Inflammatory macrophage treated with lipopolysaccharide for 4 hours (primary cell): ENCODE data around the gene KIF19.
"Not testable (repeated sequence)": the region's sequence is repeated elsewhere in the genome, so short reads cannot be mapped to it uniquely, and the experiment has no call there.

ENCODE experiments used
- DNase-seq: peaks from one replicate; pipeline ENCODE4 v3.0.0-alpha.2; 2020

Gene KIF19

GRCh38 chr17:74325743-74326379, at the start of gene KIF19:
KIF19 (plus strand) TSS chr17:74326226; CDS start chr17:74326350, 124 bp downstream.
- DNase-seq = peak; percentile 30

GRCh38 chr17:74276541-74277009, 49.5 kb upstream of the KIF19 start:
- DNase-seq = peak; percentile 93

DNA sequence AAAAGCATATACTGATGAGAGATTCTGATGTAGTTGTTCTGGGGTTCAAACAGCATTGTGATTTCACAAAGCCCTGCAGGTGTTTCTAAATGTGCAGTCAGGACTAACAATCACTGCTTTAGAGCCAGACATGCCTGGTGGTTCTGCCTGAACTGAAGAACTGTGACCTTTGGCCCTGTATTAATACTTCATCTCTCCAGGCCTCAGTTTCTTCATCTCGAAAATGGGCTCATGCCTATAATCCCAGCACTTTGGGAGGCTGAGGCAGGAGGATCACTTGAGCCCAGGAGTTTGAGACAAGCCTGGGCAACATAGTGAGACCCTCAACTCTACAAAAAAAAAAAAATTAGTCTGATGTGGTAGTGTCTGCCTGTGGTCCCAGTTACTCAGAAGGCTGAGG, 48.1 kb upstream of the KIF19 start:
- no peak for DNase-seq

DNA sequence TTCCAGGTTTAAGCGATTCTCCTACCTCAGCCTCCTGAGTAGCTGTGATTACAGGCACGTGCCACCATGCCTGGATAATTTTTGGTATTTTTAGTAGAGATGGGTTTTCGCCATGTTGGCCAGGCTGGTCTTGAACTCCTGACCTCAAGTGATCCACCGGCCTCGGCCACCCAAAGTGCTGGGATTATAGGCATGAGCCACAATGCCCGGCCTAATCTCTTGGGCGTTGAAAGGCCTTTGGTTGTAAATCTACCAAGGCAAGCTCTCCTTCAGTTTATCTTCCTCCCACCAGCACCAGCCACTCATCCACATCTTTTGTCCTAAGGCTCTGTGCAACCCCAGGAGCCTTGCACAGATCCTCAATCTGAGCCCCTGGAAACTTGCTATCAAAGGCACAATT, 46.4 kb upstream of the KIF19 start:
- DNase-seq = not testable (repeated sequence)

DNA sequence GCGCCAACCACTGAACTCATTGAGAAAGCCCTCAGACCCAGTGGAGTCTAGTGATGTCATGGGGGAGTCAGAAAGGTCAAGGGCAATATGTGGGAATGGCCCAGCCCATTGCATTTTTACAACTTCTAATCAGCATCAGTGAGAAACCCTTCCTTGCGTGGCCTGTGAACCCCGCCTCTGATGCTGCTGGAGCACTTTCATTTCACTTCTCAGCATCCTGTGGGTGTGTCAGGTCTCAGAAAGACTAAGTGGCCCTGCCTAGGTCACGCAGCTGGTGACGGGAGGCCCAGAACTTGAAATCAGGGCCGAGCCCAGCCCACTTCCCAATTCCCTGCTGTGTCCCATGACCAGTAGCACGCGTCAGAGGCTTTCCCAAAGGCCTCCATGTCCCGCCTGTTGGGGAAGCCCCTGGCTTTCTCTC, 45.9 kb upstream of the KIF19 start:
- peak; percentile 97 for DNase-seq

- no peak for DNase-seq
Measured at GRCh38 chr17:74281799-74282198, 44.2 kb upstream of the KIF19 start.

- not testable (repeated sequence) for DNase-seq
Measured at GRCh38 chr17:74282274-74282586, 43.8 kb upstream of the KIF19 start.

GRCh38 chr17:74282587-74283370, 43.2 kb upstream of the KIF19 start:
- peak; percentile 97 for DNase-seq

- no peak for DNase-seq
Measured at GRCh38 chr17:74283371-74283673, 42.7 kb upstream of the KIF19 start.

DNA sequence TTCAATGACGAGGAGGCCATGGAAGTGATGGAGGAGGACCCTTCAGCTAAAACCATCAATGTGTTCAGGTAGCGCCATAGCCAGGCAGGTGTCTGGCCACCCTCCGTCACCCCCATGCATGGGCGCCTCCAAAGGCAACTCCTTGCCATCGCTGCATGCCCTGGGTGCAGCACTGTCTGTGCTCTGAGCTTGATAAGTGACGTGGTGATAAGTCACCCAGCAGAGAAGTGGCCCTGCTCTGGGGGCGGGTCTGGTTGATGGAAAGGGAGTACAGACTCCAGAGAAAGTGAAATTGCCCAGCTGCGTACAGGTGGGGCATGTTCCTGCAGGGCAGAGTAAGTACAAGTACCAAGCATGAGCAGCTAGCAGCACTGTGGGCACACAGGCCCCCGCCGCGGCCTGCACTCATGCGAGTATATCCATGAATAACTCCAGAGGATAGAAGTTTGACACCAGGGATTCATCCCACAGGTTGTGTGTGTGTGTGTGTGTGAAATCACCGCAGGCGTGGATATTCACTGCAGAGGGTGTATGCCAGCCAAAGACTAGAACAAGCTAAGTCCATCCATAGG, 38.9 kb upstream of the KIF19 start:
- no peak for DNase-seq

DNA sequence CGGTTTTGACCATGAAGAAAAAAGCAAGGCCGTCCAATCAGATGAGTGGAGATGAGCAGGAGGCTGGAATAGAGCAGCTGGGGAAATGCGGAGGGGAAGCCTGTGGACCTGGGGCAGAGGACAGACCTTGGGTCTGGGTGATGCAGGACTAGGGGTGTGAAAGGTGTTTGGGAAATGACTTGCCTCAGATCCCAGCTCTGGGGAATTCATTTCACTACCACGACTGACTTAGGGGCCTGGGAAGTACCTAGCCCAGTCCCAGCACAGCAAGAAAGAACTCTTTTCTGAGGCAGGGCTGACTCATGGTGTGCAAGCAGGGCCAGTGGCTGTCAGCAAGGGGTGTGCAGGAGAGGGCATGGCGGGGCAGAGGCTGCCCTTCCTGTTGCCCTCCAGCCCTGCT, 37.2 kb upstream of the KIF19 start:
- DNase-seq = peak; percentile 44

DNA sequence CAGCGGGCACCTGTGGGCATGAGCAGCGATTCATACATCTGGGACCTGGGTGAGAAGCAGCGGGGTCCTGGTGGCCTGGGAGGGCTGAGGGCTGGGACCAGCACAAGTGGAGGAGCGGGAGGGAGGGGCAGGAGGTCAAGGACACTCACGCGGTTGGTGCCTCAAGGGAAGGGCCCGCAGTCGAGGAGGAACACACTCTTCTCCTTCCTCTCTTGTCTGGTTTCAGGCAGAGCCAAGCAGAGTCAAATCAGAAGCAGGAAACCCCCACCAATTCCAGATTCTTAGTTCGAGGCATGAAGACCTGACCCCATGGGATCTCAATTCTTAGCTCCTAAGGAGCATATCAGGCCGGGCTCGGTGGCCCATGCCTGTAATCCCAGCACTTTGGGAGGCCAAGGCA, 36.3 kb upstream of the KIF19 start:
- DNase-seq = peak; percentile 56

GRCh38 chr17:74290340-74290739, 35.7 kb upstream of the KIF19 start:
- DNase-seq = no peak

DNA sequence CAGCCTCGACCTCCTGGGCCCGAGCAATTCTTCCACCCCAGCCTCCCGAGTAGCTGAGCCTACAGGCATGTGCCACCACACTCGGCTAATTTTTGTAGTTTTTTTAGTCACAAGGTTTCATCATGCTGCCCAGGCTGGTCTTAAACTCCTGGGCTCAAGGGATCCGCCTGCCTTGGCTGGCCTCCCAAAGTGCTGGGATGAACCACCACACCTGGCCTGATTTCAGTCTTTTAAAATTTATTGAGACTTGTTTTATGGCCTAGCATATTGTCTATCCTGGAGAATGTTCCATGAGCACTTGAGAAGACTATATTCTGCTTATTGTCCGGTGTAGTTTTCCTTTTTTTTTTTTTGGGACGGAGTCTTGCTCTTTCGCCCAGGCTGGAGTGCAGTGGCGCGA, 33.5 kb upstream of the KIF19 start:
- no peak for DNase-seq

GRCh38 chr17:74295625-74296547, 30.1 kb upstream of the KIF19 start:
- no peak for DNase-seq

- peak; percentile 74 for DNase-seq
Measured at GRCh38 chr17:74296548-74296936, 29.5 kb upstream of the KIF19 start.

- DNase-seq = no peak
Measured at GRCh38 chr17:74297941-74298340, 28.1 kb upstream of the KIF19 start.

GRCh38 chr17:74298778-74299177, 27.2 kb upstream of the KIF19 start:
- no peak for DNase-seq

DNA sequence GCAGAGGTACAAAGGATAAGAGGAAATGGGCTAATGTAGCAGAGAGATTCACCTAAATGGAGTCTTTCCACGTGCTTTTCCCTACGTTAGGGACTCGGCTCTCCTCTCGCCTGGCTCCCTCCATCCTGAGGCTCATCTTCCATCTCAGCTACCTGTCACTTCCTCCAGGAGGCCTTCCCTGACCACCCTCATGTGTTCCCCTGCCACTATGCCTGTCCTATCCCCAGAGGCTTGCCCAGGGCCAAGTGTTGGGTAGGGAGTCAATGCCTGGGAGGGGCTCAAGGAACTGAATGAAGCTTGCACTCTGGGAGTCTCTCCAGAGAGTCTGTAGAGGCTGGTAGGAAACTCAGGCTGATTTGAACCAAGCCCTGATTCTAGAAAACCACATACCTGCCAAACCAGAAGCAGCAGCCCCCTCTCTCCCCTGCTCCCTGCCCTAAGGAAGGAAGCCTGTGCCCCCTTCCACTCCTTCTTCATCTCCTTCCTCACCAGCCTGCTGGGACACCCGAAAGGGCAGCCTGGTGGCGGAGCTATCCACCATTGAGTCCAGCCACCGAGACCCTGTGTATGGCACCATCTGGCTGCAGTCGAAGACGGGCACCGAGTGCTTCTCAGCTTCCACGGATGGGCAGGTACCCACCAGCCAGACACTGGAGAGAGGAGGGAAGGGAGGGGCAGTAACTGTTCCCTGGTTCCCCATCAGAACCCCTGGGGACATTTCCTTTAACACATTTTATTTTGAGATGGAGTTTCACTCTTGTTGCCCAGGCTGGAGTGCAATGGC, 26.6 kb upstream of the KIF19 start:
- DNase-seq = no peak

GRCh38 chr17:74303305-74303704, 22.7 kb upstream of the KIF19 start:
- no peak for DNase-seq

DNA sequence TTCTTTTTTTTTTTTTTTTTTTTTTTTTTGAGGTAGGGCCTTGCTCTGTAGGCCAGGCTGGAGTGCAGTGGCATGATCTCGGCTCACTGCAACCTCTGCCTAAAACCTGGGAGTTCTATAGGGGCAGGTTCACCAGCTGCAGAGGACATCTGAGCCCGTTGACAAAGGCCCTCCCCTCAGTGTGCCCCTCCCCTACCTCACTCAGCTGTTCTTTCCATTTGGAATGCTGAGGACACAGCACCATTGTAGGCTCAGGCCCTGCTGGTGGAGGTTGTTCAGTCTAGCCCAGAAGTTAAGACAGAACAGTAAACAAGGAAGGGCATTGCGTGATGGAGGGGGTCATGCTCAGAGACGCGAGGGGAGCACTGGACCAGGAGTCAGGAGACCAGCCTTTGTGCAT, 21.8 kb upstream of the KIF19 start:
- DNase-seq = no peak

- DNase-seq = no peak
Measured at GRCh38 chr17:74305865-74306654, 20.0 kb upstream of the KIF19 start.
